Measurements from ENCODE around the gene EGFL8.
"Not testable (repeated sequence)": the region's sequence is repeated elsewhere in the genome, so short reads cannot be mapped to it uniquely, and the experiment has no call there.

EGFL8 gene

GRCh38 chr6:32186151-32186840, 21.9 kb downstream of the EGFL8 start:
- not testable (repeated sequence) for H3K4me3 ChIP-seq (ENCODE audit: low read length); H3K9me3 ChIP-seq (ENCODE audit: low read length); H2AFZ ChIP-seq (ENCODE audit: low read depth, low read length); H3K27me3 ChIP-seq (ENCODE audit: insufficient read depth, low read length)
- peaks cover 21% of the 10 kb centered on the region for H3K4me1 ChIP-seq (ENCODE audit: insufficient read depth, low read length)
- peaks cover 32% of the 10 kb centered on the region for H3K36me3 ChIP-seq (ENCODE audit: insufficient read depth, low read length)

DNA sequence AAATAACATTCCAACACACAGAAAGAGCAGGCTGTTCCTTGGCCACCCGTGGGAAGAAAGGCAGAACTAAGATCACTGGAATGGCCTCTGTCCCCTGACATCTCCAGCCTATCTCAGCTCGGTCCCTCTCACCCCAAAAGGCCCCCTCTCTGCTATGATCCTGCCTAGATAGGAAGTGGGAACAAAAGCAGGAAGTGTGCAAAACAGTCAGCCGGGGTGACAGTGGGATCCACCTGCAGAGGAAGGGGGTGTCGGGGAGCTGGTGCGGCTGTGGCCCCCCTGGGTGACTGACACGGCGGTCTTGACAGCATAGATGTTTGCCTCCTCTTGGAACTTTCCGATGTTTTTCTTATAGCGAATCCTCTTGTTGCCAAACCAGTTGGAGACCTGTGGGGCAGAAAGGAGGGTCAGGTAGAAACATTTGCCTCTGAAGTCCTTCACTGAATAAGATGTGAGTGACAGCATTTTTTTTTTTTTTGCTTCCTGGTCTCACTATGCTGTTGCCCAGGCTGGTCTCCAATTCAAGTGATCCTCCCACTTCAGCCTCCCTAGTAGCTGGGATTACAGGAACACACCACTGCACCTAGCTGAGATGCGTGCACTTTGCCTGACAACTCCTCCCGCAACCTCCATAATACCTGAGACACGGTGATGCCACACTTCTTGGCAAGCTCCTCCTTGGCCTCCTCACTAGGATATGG, 22.8 kb downstream of the EGFL8 start:
- Histone ChIP-seq H2AFZ (ENCODE audit: low read depth, low read length) (no peak overlapping the region), H3K4me1 (ENCODE audit: insufficient read depth, low read length) (peaks cover 22% of the 10 kb centered on the region), H3K4me3 (ENCODE audit: low read length) (no peak overlapping the region), H3K9me3 (ENCODE audit: low read length) (no peaks in the 10 kb centered on the region), H3K36me3 (ENCODE audit: insufficient read depth, low read length) (peaks cover 27% of the 10 kb centered on the region), H3K27me3 (ENCODE audit: insufficient read depth, low read length) (no peaks in the 10 kb centered on the region)

DNA sequence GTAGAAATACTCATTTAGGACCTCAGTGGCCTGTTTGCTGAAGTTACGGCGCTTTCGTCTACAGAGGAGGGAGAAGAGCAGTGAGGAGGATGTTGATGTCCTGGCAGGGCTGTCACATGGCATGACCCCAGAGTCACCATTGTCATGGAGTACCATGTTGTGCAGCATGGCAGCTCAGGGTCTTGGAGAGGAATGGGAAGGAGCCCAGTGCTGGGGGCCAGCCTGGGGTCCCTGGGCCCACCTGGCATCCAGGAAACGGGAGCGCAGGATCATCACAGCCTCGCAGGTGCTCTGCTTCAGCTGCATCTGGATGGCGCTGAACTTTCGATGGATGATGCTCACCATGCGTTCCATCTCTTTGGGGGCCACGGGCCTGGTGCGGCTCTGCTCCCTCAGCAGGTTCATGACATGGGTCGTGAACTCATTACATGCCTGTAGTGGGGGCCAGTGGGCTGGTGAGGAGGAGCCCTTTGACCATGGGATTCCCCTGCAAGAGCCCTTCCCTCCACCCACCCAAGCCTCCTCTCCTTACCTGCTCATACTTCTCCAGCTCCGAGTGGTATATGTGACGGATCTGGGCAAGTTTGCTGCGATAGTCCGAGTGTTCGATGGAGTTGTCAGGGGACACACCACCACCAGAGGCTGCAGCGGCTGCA, 23.5 kb downstream of the EGFL8 start:
- H3K27me3 ChIP-seq (ENCODE audit: insufficient read depth, low read length); H3K9me3 ChIP-seq (ENCODE audit: low read length); H3K4me3 ChIP-seq (ENCODE audit: low read length); H2AFZ ChIP-seq (ENCODE audit: low read depth, low read length): not testable (repeated sequence)
- Histone ChIP-seq H3K36me3 (ENCODE audit: insufficient read depth, low read length) (peaks cover 20% of the 10 kb centered on the region), H3K4me1 (ENCODE audit: insufficient read depth, low read length) (peaks cover 22% of the 10 kb centered on the region)

- peak overlapping the region; percentile 76 for H3K4me3 ChIP-seq (ENCODE audit: low read length)
These were observed 24.1 kb downstream of the EGFL8 start for GRCh38 chr6:32188381-32189068.

GRCh38 chr6:32189069-32189741, 24.8 kb downstream of the EGFL8 start:
- Histone ChIP-seq H2AFZ (ENCODE audit: low read depth, low read length) (no peak overlapping the region), H3K9me3 (ENCODE audit: low read length) (no peaks in the 10 kb centered on the region), H3K36me3 (ENCODE audit: insufficient read depth, low read length) (peaks cover 16% of the 10 kb centered on the region), H3K27me3 (ENCODE audit: insufficient read depth, low read length) (no peaks in the 10 kb centered on the region), H3K4me3 (ENCODE audit: low read length) (peak overlapping the region; percentile 76), H3K4me1 (ENCODE audit: insufficient read depth, low read length) (peaks cover 23% of the 10 kb centered on the region)

More at GRCh38 chr6:32188381-32189068, 24.1 kb downstream of the EGFL8 start:
- H2AFZ ChIP-seq (ENCODE audit: low read depth, low read length): no peak overlapping the region
- H3K9me3 ChIP-seq (ENCODE audit: low read length): no peaks in the 10 kb centered on the region
- H3K27me3 ChIP-seq (ENCODE audit: insufficient read depth, low read length): no peaks in the 10 kb centered on the region
- H3K36me3 ChIP-seq (ENCODE audit: insufficient read depth, low read length): peaks cover 16% of the 10 kb centered on the region
- peaks cover 22% of the 10 kb centered on the region for H3K4me1 ChIP-seq (ENCODE audit: insufficient read depth, low read length)

- H2AFZ ChIP-seq (ENCODE audit: low read depth, low read length): no peak overlapping the region
- H3K4me1 ChIP-seq (ENCODE audit: insufficient read depth, low read length): peaks cover 28% of the 10 kb centered on the region
- peak overlapping the region; percentile 76 for H3K4me3 ChIP-seq (ENCODE audit: low read length)
- no peaks in the 10 kb centered on the region for H3K27me3 ChIP-seq (ENCODE audit: insufficient read depth, low read length)
- H3K9me3 ChIP-seq (ENCODE audit: low read length): no peaks in the 10 kb centered on the region
- H3K36me3 ChIP-seq (ENCODE audit: insufficient read depth, low read length): peaks cover 16% of the 10 kb centered on the region
These were observed 25.3 kb downstream of the EGFL8 start for GRCh38 chr6:32189742-32190053.

GRCh38 chr6:32190054-32190851, 25.9 kb downstream of the EGFL8 start, which contains the start of gene PBX2:
Gene PBX2, minus strand, starts transcription at chr6:32190202. Its CDS starts 287 bp downstream, at chr6:32189915.
- H2AFZ ChIP-seq (ENCODE audit: low read depth, low read length): no peak within 1 kb of the TSS
- H3K27me3 ChIP-seq (ENCODE audit: insufficient read depth, low read length): no peaks in the 10 kb centered on the region
- peaks cover 16% of the 10 kb centered on the region for H3K36me3 ChIP-seq (ENCODE audit: insufficient read depth, low read length)
- H3K4me3 ChIP-seq (ENCODE audit: low read length): peak within 1 kb of the TSS; percentile 76
- H3K9me3 ChIP-seq (ENCODE audit: low read length): no peaks in the 10 kb centered on the region
- H3K4me1 ChIP-seq (ENCODE audit: insufficient read depth, low read length): peaks cover 33% of the 10 kb centered on the region

DNA sequence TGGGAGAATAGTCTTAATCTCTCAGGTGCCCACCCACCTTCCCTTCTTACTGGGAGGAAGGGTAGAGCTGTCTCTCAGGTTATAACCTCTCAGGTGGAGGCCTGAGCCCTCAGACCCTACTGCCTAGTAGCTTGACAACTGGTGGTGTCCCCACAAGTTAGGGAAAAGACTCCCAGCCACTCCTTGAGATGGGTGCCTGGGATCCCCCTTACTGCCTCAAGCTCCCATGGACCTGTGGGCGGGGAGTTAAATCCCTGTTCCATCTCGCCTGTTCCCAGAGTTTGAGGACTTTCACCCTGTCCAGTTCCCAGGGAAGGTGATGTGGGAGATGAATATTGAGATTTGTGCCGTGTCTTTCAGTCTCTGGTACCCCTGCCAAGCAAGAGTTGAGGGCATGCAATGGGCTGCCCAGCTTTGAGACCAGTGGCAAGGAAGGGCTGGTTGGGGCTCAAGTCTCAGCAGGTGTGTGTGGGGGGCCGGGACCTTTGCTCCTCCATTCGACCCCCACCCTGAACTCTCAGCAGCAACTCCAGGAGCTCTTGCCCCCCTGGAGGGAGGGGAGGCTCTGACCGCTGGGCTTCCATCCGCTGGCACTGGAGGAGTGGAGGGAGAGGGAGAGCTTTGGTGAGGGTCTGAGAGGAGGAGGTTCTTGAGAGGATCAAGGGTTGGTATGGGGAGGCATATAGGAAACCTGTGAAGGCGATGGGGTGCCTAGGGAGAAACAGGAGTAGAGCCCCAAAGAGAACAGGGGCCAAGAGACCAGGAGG, 26.7 kb downstream of the EGFL8 start:
- Histone ChIP-seq H2AFZ (ENCODE audit: low read depth, low read length) (no peak overlapping the region), H3K36me3 (ENCODE audit: insufficient read depth, low read length) (peaks cover 16% of the 10 kb centered on the region), H3K4me1 (ENCODE audit: insufficient read depth, low read length) (peaks cover 35% of the 10 kb centered on the region), H3K9me3 (ENCODE audit: low read length) (no peaks in the 10 kb centered on the region), H3K4me3 (ENCODE audit: low read length) (peak overlapping the region; percentile 76), H3K27me3 (ENCODE audit: insufficient read depth, low read length) (no peaks in the 10 kb centered on the region)

DNA sequence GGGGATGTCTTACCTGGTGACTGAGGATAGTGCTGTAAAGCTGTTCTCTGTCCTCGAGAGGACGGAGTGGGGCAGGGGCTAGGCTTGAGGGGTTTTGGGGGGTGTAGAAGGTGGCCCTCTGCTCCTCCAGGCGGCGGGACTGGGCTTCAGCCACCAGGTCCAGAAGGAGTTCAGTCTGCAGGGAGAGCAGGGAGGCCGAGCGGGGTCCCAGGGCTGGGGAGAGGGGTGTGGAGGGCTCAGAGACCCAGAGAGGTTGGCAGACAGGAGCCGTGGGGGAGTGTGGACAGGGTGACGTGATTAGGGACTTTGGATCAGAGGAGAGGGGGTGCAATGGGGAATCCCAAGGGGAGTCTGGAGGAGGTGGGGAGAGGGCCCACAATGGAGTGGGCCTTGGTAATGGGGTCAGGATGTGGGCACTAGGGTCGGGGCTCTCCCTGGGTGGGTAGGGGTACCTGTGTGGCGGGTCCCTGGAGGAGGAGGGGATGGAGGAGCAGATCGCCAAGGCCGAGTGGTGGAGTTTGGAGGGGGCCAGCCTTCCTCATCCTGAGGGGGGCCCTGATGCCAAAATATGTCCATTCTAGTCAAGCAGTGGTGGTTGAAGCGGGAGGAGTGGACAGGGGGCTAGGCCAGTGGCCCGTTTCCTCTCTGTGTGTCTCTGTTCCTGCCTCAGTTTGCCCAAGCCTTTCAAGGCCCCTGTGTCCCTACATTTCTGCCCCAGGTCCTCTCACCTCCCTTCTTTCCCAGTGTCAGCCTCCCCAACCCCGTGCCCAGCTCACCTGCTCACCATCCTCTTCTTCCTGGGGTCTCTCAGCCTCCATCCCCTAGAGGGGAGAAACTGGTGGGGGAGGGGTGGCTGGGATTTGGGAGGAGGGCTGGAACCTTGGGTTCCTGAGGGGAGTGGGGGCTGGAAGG, 27.6 kb downstream of the EGFL8 start:
- Histone ChIP-seq H3K36me3 (ENCODE audit: insufficient read depth, low read length) (peaks cover 12% of the 10 kb centered on the region), H3K4me3 (ENCODE audit: low read length) (no peak overlapping the region), H3K27me3 (ENCODE audit: insufficient read depth, low read length) (no peaks in the 10 kb centered on the region), H2AFZ (ENCODE audit: low read depth, low read length) (no peak overlapping the region), H3K4me1 (ENCODE audit: insufficient read depth, low read length) (peaks cover 42% of the 10 kb centered on the region), H3K9me3 (ENCODE audit: low read length) (no peaks in the 10 kb centered on the region)

DNA sequence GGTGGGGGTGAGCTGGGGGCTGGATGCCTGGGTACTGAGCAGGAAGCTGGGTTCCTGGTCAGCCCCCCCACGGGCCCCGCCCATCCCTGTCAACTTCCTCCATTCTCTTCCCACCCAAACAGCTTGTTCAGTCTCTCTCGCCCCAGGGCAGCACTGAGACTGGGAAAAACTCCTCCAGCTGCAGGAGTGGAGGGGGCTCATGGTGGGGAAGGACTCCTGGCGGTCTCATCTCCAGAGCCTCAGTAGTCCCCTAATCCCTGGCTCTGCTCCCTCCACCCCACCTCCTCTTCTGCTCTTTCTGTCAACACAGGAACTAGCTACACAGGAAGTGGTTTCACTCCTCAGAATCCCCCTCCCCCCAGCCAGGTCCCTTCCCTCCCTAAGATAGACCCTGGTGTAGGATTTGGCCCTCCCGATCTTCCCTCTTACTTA, 28.2 kb downstream of the EGFL8 start, which contains the start of gene GPSM3:
TSS of gene GPSM3 (minus strand) at position 36 of the 432 bp plus-strand sequence. CDS start 130 bp downstream, outside the sequence.
- no peak within 1 kb of the TSS for H2AFZ ChIP-seq (ENCODE audit: low read depth, low read length)

GRCh38 chr6:32193096-32193495, 28.7 kb downstream of the EGFL8 start:
- H3K27me3 ChIP-seq (ENCODE audit: insufficient read depth, low read length); H3K9me3 ChIP-seq (ENCODE audit: low read length); H3K4me3 ChIP-seq (ENCODE audit: low read length); H2AFZ ChIP-seq (ENCODE audit: low read depth, low read length); H3K36me3 ChIP-seq (ENCODE audit: insufficient read depth, low read length): not testable (repeated sequence)
- H3K4me1 ChIP-seq (ENCODE audit: insufficient read depth, low read length): peaks cover 43% of the 10 kb centered on the region

More for the DNA sequence above, 28.2 kb downstream of the EGFL8 start, which contains the start of gene GPSM3:
- Histone ChIP-seq H3K4me3 (ENCODE audit: low read length) (no peak within 1 kb of the TSS), H3K27me3 (ENCODE audit: insufficient read depth, low read length) (no peaks in the 10 kb centered on the region), H3K9me3 (ENCODE audit: low read length) (no peaks in the 10 kb centered on the region), H3K4me1 (ENCODE audit: insufficient read depth, low read length) (peaks cover 44% of the 10 kb centered on the region), H3K36me3 (ENCODE audit: insufficient read depth, low read length) (peaks cover 5% of the 10 kb centered on the region)
